Measurements from ENCODE around the gene NOL4L. TPM values are rescaled to one million over a fixed set of nuclear protein-coding genes. Genes with fewer than 3 reads are reported as not detected.

NOL4L gene, protein sequence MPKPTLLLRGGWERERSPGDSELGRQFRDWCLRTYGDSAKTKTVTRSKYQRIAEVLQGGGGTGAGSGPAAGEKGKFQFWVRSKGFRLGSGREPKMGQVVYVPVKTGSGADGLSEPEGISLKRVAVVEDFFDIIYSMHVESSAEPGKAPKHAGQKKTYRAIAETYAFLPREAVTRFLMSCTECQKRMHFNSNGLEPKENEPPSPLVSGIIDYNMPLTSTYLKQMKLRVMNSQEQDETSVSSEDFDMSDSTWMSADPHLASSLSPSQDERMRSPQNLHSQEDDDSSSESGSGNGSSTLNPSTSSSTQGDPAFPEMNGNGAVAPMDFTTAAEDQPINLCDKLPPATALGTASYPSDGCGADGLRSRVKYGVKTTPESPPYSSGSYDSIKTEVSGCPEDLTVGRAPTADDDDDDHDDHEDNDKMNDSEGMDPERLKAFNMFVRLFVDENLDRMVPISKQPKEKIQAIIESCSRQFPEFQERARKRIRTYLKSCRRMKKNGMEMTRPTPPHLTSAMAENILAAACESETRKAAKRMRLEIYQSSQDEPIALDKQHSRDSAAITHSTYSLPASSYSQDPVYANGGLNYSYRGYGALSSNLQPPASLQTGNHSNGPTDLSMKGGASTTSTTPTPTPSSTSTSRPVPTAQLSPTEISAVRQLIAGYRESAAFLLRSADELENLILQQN
- total RNA-seq, result 10 to 100 TPM; 26.1 to 27.4 TPM

DNA sequence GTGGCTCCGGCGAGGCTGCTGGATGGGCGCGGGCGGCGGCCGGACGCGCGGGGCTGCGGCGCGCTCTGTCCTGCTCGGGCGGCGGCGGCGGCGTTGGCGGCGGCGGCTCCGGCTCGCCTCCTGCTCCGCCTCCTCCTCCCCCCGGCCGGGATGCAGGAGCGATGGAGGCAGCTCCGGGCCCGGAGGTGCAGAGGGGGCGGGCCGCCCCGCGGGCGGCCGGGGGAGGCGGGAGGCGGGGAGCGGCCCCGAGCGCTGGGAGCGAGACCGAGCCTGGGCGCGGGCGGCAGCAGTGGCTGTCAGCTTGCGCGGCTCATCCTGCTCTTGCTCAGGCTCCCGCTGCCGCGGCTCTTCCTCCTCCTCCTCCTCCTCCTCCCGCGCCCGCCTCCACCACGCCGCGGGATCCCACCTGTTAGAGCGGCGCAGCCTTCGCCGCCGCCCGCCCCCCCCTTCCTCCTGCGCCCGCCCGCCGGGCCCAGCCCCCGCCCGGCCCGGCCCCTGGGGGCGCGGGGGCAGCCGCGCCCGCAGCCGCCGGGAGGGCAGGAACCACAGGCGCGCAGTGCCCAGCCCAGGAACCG, at the start of gene NOL4L:
Gene NOL4L (minus strand): TSS at position 323 of the 575 bp plus-strand sequence. CDS start 443 bp downstream, outside the sequence.
- POLR2A ChIA-PET, result no interaction called here
- peaks cover 25% of the 10 kb centered on the region for H3K4me1 Mint-ChIP-seq
- H3K27ac Mint-ChIP-seq, result peak within 1 kb of the TSS; percentile 81
- H3K27me3 Mint-ChIP-seq, result peaks cover 26% of the 10 kb centered on the region
- H3K9me3 Mint-ChIP-seq, result no peaks in the 10 kb centered on the region
- peak; percentile 27 for DNase-seq
- CTCF ChIA-PET, result no interaction called here
- H3K4me3 Mint-ChIP-seq, result peak within 1 kb of the TSS; percentile 83
- peaks cover 6% of the 10 kb centered on the region for H3K36me3 Mint-ChIP-seq (ENCODE audit: low read depth)

DNA sequence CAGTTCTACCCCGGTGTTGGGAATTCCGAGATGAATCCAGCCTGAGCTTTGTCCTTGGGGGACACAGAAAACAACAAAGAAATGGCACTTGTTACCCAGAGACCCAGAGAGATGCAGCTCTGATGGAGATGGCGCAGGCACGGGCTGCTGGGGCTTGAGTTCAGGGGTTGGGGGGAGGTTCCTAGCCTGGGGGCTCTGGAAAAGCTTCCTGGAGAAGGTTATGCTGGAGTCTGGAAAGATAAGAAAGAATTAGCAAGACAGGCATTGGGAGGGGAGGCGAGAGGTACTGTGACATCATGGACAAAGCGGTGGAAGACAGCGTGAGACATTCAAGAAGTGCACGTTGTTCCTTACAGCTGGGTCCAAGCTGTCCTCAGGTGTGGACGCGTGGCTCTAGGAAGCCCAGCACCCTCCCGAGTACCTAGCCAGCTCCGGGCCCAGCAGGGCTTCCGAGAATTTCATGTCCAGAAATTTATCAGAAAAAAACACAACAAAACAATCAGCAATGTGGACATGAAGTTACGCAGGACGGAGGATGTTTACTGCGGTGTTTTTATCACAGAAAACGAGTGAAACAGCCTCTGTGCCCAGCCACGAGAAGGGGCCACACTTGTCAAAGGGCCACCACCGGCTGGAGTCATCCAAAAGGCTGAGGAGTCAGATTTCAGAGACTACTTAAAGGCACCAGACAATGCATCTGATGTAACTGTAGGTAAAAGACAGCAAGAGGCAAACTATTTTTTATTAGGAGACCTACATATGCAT, 49.1 kb upstream of the NOL4L start:
- no peak overlapping the region for H3K4me3 Mint-ChIP-seq
- no peaks in the 10 kb centered on the region for H3K9me3 Mint-ChIP-seq
- POLR2A ChIA-PET, result no interaction called here
- DNase-seq, result no peak
- H3K27ac Mint-ChIP-seq, result no peak overlapping the region
- no peaks in the 10 kb centered on the region for H3K27me3 Mint-ChIP-seq
- H3K4me1 Mint-ChIP-seq, result no peaks in the 10 kb centered on the region
- H3K36me3 Mint-ChIP-seq (ENCODE audit: low read depth), result no peaks in the 10 kb centered on the region
- CTCF ChIA-PET, result no interaction called here

DNA sequence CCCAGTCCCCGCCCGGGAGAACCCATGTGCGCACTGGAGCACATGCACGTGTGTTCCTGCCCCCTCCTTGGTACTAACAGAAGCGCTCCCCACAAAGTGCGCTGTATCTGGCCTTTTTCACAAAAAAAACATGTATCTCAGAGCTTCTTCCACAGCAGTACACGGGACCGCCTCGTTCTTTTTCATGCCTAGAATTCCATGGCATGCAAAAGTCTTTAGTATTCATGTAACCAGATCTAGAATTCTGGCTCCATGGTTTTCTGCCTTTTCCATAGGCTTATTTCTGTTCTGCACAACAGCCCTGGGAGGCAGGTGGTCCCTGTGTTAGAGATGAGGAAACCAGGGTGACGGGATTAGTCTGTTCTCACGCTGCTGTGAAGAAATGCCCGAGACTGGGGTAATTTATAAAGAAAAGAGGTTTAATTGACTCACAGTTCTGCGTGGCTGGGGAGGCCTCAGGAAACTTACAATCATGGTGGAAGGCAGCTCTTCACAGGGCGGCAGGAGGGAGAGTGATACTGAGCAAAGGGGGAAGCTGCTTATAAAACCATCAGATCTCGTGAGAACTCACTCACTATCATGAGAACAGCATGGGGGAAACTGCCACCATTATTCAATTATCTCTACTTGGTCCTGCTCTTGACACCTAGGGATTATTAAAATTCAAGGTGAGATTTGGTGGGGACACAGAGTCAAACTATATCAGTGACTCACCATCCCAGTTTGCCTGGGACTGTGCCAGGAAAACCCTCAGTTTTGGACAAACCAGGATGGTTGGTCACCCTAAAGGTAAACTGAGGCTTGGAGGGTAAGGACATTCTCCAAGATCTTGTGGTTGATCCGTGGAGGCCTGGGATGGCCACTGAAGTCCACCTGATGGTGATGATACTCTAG, 47.6 kb upstream of the NOL4L start:
- no peak for DNase-seq
- Mint-ChIP-seq H3K4me1 (no peaks in the 10 kb centered on the region), H3K36me3 (ENCODE audit: low read depth) (no peaks in the 10 kb centered on the region), H3K4me3 (no peak overlapping the region), H3K9me3 (no peaks in the 10 kb centered on the region), H3K27ac (no peak overlapping the region), H3K27me3 (no peaks in the 10 kb centered on the region)
- ChIA-PET POLR2A (no interaction called here), CTCF (interaction anchor here (0.9 kb wide), 1 partner anchor 97 kb away, joined by 5 read pairs; no protein-coding TSS in a partner anchor)

DNA sequence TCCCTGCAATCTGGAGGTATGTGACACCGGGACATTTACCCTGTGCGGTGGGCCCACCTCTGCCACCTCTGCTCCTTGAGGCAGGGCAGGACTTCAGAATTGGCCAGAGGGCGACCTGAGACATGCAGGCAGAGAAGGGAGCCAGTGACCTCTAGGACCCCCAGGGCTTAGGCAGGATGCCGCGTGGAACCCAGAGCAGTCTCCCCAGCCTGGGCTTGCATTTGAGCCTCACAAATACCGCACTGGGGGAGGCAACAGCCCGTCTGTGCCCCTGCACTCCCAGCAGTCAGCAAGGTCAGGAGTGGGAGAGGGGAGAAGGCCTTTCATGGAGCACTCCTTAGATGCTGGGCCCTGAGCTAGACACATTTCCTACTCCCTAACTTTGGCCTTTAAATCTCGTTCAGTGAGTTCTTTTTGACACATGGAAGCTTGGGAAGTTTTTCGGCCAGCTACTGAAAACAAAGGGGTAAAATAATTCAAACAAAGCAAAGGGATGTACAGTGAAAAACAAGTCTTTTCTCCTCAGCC, 46.9 kb upstream of the NOL4L start:
- no peak for DNase-seq
- Mint-ChIP-seq H3K27ac (no peak overlapping the region), H3K4me3 (no peak overlapping the region), H3K4me1 (peaks cover 2% of the 10 kb centered on the region), H3K27me3 (no peaks in the 10 kb centered on the region), H3K9me3 (no peaks in the 10 kb centered on the region), H3K36me3 (ENCODE audit: low read depth) (no peaks in the 10 kb centered on the region)
- ChIA-PET POLR2A (no interaction called here), CTCF (interaction anchor here (0.6 to 0.9 kb wide), 2 partner anchors 96 to 278 kb away, joined by 3 to 5 read pairs; no protein-coding TSS in a partner anchor)

DNA sequence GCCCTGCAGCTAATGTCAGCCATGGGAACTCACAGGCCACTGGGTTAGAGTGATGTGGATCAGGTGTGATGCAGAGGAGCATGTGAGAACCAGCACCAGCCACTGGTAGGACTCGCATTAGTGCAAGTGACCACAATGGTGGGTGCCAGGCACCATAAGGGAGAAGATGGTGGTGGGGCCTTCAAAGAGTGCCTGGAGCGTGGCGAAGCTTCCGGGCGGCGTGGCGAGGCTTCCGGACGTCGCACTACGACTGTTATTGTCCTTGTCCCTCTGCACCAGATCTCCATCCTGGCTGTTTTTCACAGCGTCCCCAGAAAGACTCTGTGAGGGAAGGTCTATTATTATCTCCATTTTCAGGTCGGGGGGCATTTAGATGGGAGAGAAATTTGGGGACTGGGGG, 44.7 kb upstream of the NOL4L start:
- Mint-ChIP-seq H3K27me3 (no peaks in the 10 kb centered on the region), H3K27ac (no peak overlapping the region), H3K4me1 (peaks cover 2% of the 10 kb centered on the region), H3K9me3 (no peaks in the 10 kb centered on the region), H3K4me3 (no peak overlapping the region), H3K36me3 (ENCODE audit: low read depth) (no peaks in the 10 kb centered on the region)
- DNase-seq, result no peak
- POLR2A ChIA-PET, result no interaction called here
- CTCF ChIA-PET, result interaction anchor here (0.7 to 1.2 kb wide), 3 partner anchors 14 to 103 kb away, joined by 3 read pairs; no protein-coding TSS in a partner anchor

DNA sequence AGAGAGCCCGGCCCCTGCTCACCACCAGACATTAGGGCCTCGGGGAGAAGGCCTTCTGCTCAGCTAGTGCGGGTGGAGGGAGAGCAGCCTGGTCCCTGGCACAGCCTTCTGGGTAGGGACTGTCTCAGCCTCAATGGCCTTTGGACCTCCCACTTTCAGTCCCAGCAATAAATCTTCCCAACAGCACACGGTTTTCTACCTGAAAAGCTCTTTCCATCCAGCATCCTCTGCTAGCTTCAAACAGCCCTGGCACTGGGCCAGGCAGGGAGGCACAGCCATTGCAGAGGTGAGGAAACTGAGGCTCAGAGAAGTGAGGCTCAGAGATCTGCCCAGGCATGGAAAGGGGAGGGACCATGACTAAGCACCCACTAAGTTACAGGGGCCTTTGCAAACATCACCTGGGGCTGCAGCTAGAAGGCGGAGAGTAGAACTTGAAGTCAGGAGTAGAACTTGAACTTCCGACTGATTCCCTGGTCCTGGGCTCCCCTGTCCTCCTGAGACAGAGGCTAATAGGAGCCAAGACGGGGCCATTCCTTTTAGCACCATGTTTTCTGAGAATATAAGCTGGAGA, 43.9 kb upstream of the NOL4L start:
- Mint-ChIP-seq H3K27ac (no peak overlapping the region), H3K27me3 (no peaks in the 10 kb centered on the region), H3K36me3 (ENCODE audit: low read depth) (no peaks in the 10 kb centered on the region), H3K4me1 (peaks cover 2% of the 10 kb centered on the region), H3K4me3 (no peak overlapping the region), H3K9me3 (no peaks in the 10 kb centered on the region)
- DNase-seq, result no peak
- ChIA-PET POLR2A (no interaction called here), CTCF (interaction anchor here (0.7 to 1.3 kb wide), 5 partner anchors 10 to 102 kb away, joined by 3 to 6 read pairs (median 3); no protein-coding TSS in a partner anchor)

DNA sequence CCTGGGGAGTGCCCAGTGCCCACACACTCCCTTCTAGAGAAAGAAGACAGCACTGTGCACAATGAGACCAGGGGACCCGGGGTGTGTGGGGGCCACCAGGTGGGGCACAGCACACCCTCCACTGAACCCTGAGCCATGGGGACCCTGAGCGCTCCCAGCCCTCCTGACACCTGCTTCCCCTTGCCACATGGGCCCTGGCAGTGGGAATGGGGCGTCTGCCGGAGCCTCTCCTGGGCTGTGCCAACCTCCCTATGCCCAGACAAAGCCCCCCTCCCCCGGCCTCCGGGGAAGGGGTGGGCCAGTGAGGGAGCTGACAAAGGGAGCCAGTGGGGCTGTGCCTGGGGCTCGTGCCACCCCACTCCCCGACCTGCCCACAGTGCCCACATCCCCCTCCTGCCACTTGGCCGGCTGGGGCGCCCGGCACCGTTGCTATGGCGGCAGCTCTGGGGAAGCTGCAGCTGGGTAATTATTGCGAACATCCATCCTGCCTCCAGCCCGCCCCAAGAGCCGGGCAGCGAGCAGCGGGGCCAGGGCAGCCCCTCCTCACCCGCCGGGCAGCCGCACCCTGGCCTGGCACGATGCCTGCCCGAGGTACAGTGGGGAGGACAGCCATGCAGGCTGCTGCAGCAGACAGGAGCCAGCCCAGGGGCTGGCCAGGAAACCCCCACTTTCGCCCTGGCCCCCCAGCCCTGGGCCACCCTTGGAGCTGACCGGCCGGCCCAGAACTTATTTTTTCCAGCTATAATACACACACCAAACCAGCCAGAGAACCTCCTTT, 41.9 kb upstream of the NOL4L start:
- Mint-ChIP-seq H3K36me3 (ENCODE audit: low read depth) (no peaks in the 10 kb centered on the region), H3K4me3 (no peak overlapping the region), H3K27me3 (no peaks in the 10 kb centered on the region), H3K9me3 (no peaks in the 10 kb centered on the region), H3K27ac (no peak overlapping the region), H3K4me1 (peaks cover 2% of the 10 kb centered on the region)
- no peak for DNase-seq
- ChIA-PET CTCF (interaction anchor here (0.8 to 1.4 kb wide), 2 partner anchors 8 to 26 kb away, joined by 3 read pairs; no protein-coding TSS in a partner anchor), POLR2A (no interaction called here)

DNA sequence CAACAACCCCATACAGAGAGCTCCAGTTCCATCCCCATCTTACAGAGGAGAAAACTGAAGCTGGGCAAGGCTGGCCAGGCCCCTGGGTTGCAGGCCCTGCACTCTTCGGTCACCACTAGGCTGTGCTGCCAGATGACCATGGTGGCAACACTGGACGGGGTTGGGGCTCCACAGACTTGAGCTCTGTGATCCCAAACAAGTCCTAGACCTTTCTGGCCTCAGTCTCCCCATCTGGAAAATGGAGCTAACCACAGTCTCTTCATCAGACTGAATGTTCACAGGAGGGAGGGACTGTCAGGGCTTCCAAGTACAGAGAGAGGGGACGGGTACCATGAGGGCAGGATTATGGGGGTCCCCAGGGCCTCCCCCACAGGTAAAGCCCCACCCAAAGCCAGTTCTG, 41.3 kb upstream of the NOL4L start:
- H3K9me3 Mint-ChIP-seq, result no peaks in the 10 kb centered on the region
- H3K4me3 Mint-ChIP-seq, result no peak overlapping the region
- H3K27ac Mint-ChIP-seq, result no peak overlapping the region
- peaks cover 2% of the 10 kb centered on the region for H3K4me1 Mint-ChIP-seq
- no peaks in the 10 kb centered on the region for H3K36me3 Mint-ChIP-seq (ENCODE audit: low read depth)
- CTCF ChIA-PET, result interaction anchor here (0.5 to 1.4 kb wide), 2 partner anchors 8 to 23 kb away, joined by 3 read pairs; no protein-coding TSS in a partner anchor
- POLR2A ChIA-PET, result no interaction called here
- DNase-seq, result no peak
- H3K27me3 Mint-ChIP-seq, result no peaks in the 10 kb centered on the region

DNA sequence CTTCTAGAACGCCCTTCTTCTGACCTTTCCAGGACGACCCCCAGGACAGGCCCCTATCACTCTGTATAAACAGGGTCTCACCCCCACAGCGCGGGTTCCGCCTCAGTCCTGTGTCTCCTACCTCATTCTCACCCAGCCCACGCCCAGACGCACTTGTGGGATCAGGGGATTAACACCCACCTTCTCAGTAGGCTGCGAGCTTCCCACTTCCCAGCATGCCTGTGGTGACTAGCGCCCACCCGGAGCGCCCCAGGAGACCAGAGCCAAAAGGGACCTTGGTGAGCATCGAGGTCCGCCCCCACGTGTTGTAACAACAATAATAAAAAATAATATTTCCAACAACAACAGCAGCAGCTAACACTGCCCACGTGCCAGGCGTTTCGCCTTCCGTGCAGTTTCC, 40.9 kb upstream of the NOL4L start:
- ChIA-PET CTCF (interaction anchor here (0.5 kb wide), 1 partner anchor 23 kb away, joined by 3 read pairs; no protein-coding TSS in a partner anchor), POLR2A (no interaction called here)
- DNase-seq, result no peak
- no peaks in the 10 kb centered on the region for H3K27me3 Mint-ChIP-seq
- H3K27ac Mint-ChIP-seq, result no peak overlapping the region
- H3K4me3 Mint-ChIP-seq, result no peak overlapping the region
- no peaks in the 10 kb centered on the region for H3K9me3 Mint-ChIP-seq
- peaks cover 2% of the 10 kb centered on the region for H3K4me1 Mint-ChIP-seq
- no peaks in the 10 kb centered on the region for H3K36me3 Mint-ChIP-seq (ENCODE audit: low read depth)

DNA sequence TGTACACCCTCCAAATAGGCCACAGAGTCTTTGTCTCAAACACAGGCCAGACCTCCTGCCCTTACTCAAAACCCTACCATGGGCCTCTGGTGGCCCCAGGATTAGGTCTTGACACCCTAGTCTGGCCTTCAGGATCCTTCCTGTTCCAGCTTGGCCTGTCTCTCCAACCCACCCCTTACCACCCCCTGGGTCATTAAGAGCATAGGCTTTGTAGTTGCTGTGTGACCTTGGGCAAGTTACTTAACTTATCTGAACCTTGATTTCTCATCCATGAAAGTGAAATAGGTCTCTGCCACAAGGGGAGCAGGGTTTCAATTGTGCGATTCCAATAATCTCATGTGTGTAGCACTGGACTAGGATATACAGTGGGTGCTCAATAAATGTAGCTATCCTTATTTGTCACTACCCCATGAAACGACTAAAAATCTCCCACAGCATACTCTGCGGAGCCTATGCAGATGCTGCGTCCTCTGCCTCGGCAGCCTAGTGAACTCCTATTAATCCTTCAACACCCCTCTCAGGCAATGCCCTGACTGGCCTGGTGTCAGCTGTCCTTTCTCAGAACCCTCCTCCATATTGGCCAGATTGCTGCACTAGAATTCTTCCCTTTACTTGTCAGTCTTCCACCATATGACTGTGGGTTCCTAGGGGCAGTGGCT, 39.7 kb upstream of the NOL4L start:
- peaks cover 2% of the 10 kb centered on the region for H3K4me1 Mint-ChIP-seq
- H3K27ac Mint-ChIP-seq, result no peak overlapping the region
- H3K36me3 Mint-ChIP-seq (ENCODE audit: low read depth), result no peaks in the 10 kb centered on the region
- no peak for DNase-seq
- POLR2A ChIA-PET, result no interaction called here
- H3K9me3 Mint-ChIP-seq, result no peaks in the 10 kb centered on the region
- no peaks in the 10 kb centered on the region for H3K27me3 Mint-ChIP-seq
- CTCF ChIA-PET, result interaction anchor here (0.9 kb wide), 1 partner anchor 13 kb away, joined by 4 read pairs; no protein-coding TSS in a partner anchor
- H3K4me3 Mint-ChIP-seq, result no peak overlapping the region

Measured in activated CD4-positive, alpha-beta T cell treated with anti-CD3 and anti-CD28 coated beads, Interleukin-2, amount 10 ng/mL, durations not matched to agents 7 days and 5 days (primary cell).